Adrenal gland (tissue), 5 donors: ENCODE measurements around the gene PKN1.

Experiments
- POLR2A ChIP-seq, 2 donors: fragments of 450-650 bp; IDR thresholded peaks; one replicate each; pipeline ENCODE4 v1.6.1; 2017; ENCODE audit warnings: antibody characterized with exemption in 2 of 2, mild to moderate bottlenecking in 2 of 2, moderate library complexity in 1 of 2
- TF ChIP-seq, protein P1 (sequence below), 6 experiments: fragments of 450-650 bp in 4 of 6; fragments of 200-600 bp in 2 of 6; sonication (generic) in 1 of 6; IDR thresholded peaks; 1 replicate in 5 of 6; 2 replicates in 1 of 6; pipeline versions ENCODE4 v1.5.1 to v1.8.0; 2016 to 2021; ENCODE audit warnings: antibody characterized with exemption in 6 of 6, mild to moderate bottlenecking in 2 of 6, moderate library complexity in 1 of 6
- donor health status: DM: no; HTN: no; CAD: no.

DNA sequence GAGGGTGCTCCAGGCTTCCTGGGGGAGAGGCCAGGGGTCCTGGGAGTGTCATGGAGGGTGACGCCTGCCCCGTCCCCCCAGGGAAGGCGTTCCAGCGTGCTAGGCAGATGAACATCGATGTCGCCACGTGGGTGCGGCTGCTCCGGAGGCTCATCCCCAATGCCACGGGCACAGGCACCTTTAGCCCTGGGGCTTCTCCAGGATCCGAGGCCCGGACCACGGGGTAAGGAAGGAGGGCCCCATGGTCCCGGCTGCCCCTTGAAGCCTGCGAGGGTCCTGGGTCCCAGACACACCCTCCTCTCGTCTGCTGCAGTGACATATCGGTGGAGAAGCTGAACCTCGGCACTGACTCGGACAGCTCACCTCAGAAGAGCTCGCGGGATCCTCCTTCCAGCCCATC is 30.6 kb downstream of the PKN1 start:
- no peak for TF ChIP-seq POLR2A (IDR thresholded peaks at IDR 0.05)
- TF ChIP-seq, protein P1, sequence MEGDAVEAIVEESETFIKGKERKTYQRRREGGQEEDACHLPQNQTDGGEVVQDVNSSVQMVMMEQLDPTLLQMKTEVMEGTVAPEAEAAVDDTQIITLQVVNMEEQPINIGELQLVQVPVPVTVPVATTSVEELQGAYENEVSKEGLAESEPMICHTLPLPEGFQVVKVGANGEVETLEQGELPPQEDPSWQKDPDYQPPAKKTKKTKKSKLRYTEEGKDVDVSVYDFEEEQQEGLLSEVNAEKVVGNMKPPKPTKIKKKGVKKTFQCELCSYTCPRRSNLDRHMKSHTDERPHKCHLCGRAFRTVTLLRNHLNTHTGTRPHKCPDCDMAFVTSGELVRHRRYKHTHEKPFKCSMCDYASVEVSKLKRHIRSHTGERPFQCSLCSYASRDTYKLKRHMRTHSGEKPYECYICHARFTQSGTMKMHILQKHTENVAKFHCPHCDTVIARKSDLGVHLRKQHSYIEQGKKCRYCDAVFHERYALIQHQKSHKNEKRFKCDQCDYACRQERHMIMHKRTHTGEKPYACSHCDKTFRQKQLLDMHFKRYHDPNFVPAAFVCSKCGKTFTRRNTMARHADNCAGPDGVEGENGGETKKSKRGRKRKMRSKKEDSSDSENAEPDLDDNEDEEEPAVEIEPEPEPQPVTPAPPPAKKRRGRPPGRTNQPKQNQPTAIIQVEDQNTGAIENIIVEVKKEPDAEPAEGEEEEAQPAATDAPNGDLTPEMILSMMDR (IDR thresholded peaks at IDR 0.05) = no peak
